ENCODE data around the gene LIPA. TPM values are rescaled to one million over a fixed set of nuclear protein-coding genes. Genes with fewer than 3 reads are reported as not detected.

LIPA gene
- total RNA-seq, 1 donor from 2014 or later = 18.9 TPM

- Histone ChIP-seq H3K36me3 (no peaks in the 10 kb centered on the region), H3K9ac (no peak overlapping the region), H2AFZ (replicated peaks) (no peak overlapping the region), H3K4me2 (no peak overlapping the region), H3F3A (ENCODE audit: low read depth) (no peaks in the 10 kb centered on the region), H3K4me3 (no peak overlapping the region), H3K9me3 (ENCODE audit: low read depth) (peaks cover 4% of the 10 kb centered on the region), H3K27me3 (peaks cover 13% of the 10 kb centered on the region), H3K27ac (no peak overlapping the region), H3K79me2 (ENCODE audit: low read depth) (no peaks in the 10 kb centered on the region), H4K20me1 (ENCODE audit: low read depth) (no peaks in the 10 kb centered on the region), H3K4me1 (peaks cover 11% of the 10 kb centered on the region)
- DNase-seq (ENCODE audit: low spot score) = no peak
- H3K27ac Mint-ChIP-seq = no peak overlapping the region
- TF ChIP-seq EZH2phosphoT487 (IDR thresholded peaks at IDR 0.05) (no peak), EZH2 (IDR thresholded peaks at IDR 0.05) (no peak)
- TF ChIP-seq, protein P1, sequence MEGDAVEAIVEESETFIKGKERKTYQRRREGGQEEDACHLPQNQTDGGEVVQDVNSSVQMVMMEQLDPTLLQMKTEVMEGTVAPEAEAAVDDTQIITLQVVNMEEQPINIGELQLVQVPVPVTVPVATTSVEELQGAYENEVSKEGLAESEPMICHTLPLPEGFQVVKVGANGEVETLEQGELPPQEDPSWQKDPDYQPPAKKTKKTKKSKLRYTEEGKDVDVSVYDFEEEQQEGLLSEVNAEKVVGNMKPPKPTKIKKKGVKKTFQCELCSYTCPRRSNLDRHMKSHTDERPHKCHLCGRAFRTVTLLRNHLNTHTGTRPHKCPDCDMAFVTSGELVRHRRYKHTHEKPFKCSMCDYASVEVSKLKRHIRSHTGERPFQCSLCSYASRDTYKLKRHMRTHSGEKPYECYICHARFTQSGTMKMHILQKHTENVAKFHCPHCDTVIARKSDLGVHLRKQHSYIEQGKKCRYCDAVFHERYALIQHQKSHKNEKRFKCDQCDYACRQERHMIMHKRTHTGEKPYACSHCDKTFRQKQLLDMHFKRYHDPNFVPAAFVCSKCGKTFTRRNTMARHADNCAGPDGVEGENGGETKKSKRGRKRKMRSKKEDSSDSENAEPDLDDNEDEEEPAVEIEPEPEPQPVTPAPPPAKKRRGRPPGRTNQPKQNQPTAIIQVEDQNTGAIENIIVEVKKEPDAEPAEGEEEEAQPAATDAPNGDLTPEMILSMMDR (IDR thresholded peaks at IDR 0.05) = no peak
- peaks cover 2% of the 10 kb centered on the region for H3K27me3 Mint-ChIP-seq (ENCODE audit: insufficient read depth, low read depth)
- peaks cover 20% of the 10 kb centered on the region for H3K4me1 Mint-ChIP-seq
- H3K36me3 Mint-ChIP-seq = peaks cover 15% of the 10 kb centered on the region
- peaks cover 17% of the 10 kb centered on the region for H3K9me3 Mint-ChIP-seq
- H3K4me3 Mint-ChIP-seq = no peak overlapping the region
Measured at GRCh38 chr10:89228146-89228545, 23.4 kb downstream of the LIPA start.

DNA sequence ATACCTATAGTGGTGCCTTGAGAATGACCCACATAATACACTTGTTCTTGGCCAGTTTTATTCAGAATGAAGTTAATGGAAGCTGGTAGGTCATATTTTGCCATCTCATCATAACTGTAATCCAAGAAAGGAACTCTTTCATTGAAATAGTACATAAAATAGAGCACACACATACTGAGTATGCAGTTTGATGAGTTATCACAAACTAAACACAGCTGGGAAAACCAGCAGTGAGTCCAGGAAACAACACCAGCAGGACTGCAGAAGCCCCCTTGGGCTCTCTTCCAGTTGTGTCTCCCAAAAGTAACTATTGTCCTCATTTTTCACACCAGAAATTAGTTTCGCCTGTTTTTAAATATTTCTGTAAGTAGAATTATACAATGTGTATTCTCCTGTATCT lies 24.7 kb downstream of the LIPA start:
- peaks cover 4% of the 10 kb centered on the region for H3K9me3 ChIP-seq (ENCODE audit: low read depth)
- no peak overlapping the region for H3K27ac ChIP-seq
- H3K27me3 ChIP-seq = peaks cover under 1% of the 10 kb centered on the region
- Mint-ChIP-seq H3K4me3 (no peak overlapping the region), H3K36me3 (peaks cover 15% of the 10 kb centered on the region), H3K9me3 (peaks cover 15% of the 10 kb centered on the region), H3K27me3 (ENCODE audit: insufficient read depth, low read depth) (no peaks in the 10 kb centered on the region), H3K27ac (no peak overlapping the region), H3K4me1 (peaks cover 18% of the 10 kb centered on the region)
- no peak overlapping the region for H2AFZ ChIP-seq (replicated peaks)
- H3K4me1 ChIP-seq = peaks cover 11% of the 10 kb centered on the region
- no peak for DNase-seq (ENCODE audit: low spot score)
- no peak overlapping the region for H3K9ac ChIP-seq
- no peak overlapping the region for H3K4me2 ChIP-seq
- no peaks in the 10 kb centered on the region for H3K36me3 ChIP-seq
- TF ChIP-seq, protein P1 (IDR thresholded peaks at IDR 0.05) = no peak
- TF ChIP-seq EZH2phosphoT487 (IDR thresholded peaks at IDR 0.05) (no peak), EZH2 (IDR thresholded peaks at IDR 0.05) (no peak)
- H3K4me3 ChIP-seq = no peak overlapping the region
- H3K79me2 ChIP-seq (ENCODE audit: low read depth) = no peaks in the 10 kb centered on the region
- no peaks in the 10 kb centered on the region for H3F3A ChIP-seq (ENCODE audit: low read depth)
- no peaks in the 10 kb centered on the region for H4K20me1 ChIP-seq (ENCODE audit: low read depth)

DNA sequence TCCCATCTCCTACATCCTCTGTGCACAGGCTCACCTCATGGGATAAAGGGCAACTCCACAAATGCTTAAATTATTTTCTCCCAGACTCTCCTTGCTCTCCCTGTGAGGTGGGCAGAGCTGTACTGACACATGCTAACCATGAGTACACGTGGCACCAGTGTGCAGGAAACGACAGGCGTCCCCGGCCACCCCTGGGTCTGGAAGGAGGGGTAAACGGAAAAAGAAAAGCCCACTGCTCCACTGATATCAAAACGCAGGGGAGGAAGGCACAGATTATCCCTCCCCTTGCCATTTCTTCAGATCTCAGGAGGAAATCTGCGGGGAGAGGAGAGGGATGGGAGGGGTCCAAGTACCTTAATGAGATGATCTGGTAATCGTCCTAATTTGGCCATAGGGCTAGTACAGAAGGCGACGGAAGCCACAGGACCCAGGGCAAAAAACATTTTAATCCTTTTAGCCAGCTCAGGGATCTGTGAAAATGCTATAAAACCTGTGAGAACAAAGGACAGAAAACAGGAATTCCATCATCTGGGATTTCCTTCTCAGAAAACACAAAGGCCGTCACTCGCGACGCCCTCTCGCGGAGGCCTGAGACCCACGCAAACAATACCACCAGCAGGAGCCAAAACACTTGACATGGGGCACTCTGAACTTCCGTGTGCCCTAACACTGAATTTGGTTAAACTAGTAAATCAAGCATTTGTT lies 26.7 kb downstream of the LIPA start:
- Histone ChIP-seq H3F3A (ENCODE audit: low read depth) (no peaks in the 10 kb centered on the region), H3K27me3 (no peaks in the 10 kb centered on the region), H4K20me1 (ENCODE audit: low read depth) (no peaks in the 10 kb centered on the region), H3K9me3 (ENCODE audit: low read depth) (peaks cover 4% of the 10 kb centered on the region), H3K4me2 (peak overlapping the region; percentile 42), H3K79me2 (ENCODE audit: low read depth) (no peaks in the 10 kb centered on the region), H3K4me1 (peaks cover 11% of the 10 kb centered on the region), H2AFZ (replicated peaks) (peak overlapping the region; percentile 35), H3K27ac (no peak overlapping the region), H3K4me3 (no peak overlapping the region), H3K9ac (no peak overlapping the region), H3K36me3 (no peaks in the 10 kb centered on the region)
- Mint-ChIP-seq H3K4me1 (peaks cover 22% of the 10 kb centered on the region), H3K27me3 (ENCODE audit: insufficient read depth, low read depth) (no peaks in the 10 kb centered on the region), H3K36me3 (peaks cover 15% of the 10 kb centered on the region), H3K27ac (peak overlapping the region; percentile 78), H3K9me3 (peaks cover 15% of the 10 kb centered on the region), H3K4me3 (peak overlapping the region; percentile 36)
- TF ChIP-seq, protein P1 (IDR thresholded peaks at IDR 0.05) = peak; percentile 44
- no peak for TF ChIP-seq EZH2phosphoT487 (IDR thresholded peaks at IDR 0.05)
- peak; percentile 77 for DNase-seq (ENCODE audit: low spot score)
